HEK293 (cell line): Measurements from ENCODE around the gene ZNF462.

ENCODE experiments used
- CTCF ChIA-PET: fragments of 350-600 bp; formaldehyde crosslinking; extraction: SDS; loops from one replicate; lab custom pipeline; 2021; ENCODE audit warnings: antibody characterized with exemption; lab: Yijun Ruan, JAX
- POLR2A ChIA-PET: fragments of 300-600 bp; formaldehyde crosslinking; extraction: SDS; loops from one replicate; lab custom pipeline; 2020; ENCODE audit warnings: antibody characterized with exemption, inconsistent platforms; lab: Yijun Ruan, JAX
- H3K27ac ChIP-seq: fragments of 200-500 bp; sonication (Bioruptor generic); 2 replicates; pipeline ENCODE4 v1.5.1; 2014; ENCODE audit warnings: low read depth, low read length, control low read depth, inconsistent platforms; ENCODE audit errors: extremely low read depth
- H3K36me3 ChIP-seq, 2 experiments: fragments of 200-500 bp in 1 of 2; sonication (Bioruptor generic) in 1 of 2; 1 replicate in 1 of 2; 2 replicates in 1 of 2; pipeline ENCODE4 v1.5.1; 2014 to 2017; ENCODE audit warnings: inconsistent platforms in 2 of 2, low read length in 2 of 2; ENCODE audit not compliant: control insufficient read depth in 2 of 2, insufficient read depth in 1 of 2
- H3K4me1 ChIP-seq: fragments of 200-500 bp; sonication (Bioruptor generic); 2 replicates; pipeline ENCODE4 v1.5.1; 2014; ENCODE audit warnings: mild to moderate bottlenecking, low read length, inconsistent platforms; ENCODE audit not compliant: control insufficient read depth, insufficient read depth
- H3K4me3 ChIP-seq: 2 replicates; pipeline ENCODE4 v1.5.1; 2011; ENCODE audit warnings: low read depth, mild to moderate bottlenecking, control low read depth, low read length, moderate library complexity
- H3K9me3 ChIP-seq: fragments of 200-500 bp; sonication (Bioruptor generic); 2 replicates; pipeline ENCODE4 v1.5.1; 2014; ENCODE audit warnings: low read depth, low read length, inconsistent platforms; ENCODE audit not compliant: control insufficient read depth, insufficient read depth
- FEZF1 ChIP-seq: fragments of 450-650 bp; formaldehyde crosslinking; IDR thresholded peaks from 2 replicates; pipeline ENCODE4 v1.5.1; 2016; ENCODE audit warnings: missing biosample characterization, missing genetic modification characterization
- GFI1B ChIP-seq: fragments of 450-650 bp; formaldehyde crosslinking; IDR thresholded peaks from 2 replicates; pipeline ENCODE4 v1.5.1; 2016; ENCODE audit warnings: missing biosample characterization, missing genetic modification characterization
- GLIS2 ChIP-seq: fragments of 450-650 bp; formaldehyde crosslinking; IDR thresholded peaks from 2 replicates; pipeline ENCODE4 v1.5.1; 2016; ENCODE audit warnings: missing biosample characterization, missing genetic modification characterization
- HIC1 ChIP-seq: fragments of 450-650 bp; formaldehyde crosslinking; IDR thresholded peaks from 2 replicates; pipeline ENCODE4 v1.5.1; 2016; ENCODE audit warnings: missing biosample characterization, missing genetic modification characterization
- HOXC10 ChIP-seq: sonication (generic); formaldehyde crosslinking; IDR thresholded peaks from 2 replicates; pipeline ENCODE4 v1.8.1; 2023; ENCODE audit warnings: mild to moderate bottlenecking, missing genetic modification reagents
- MYNN ChIP-seq: fragments of 450-650 bp; formaldehyde crosslinking; IDR thresholded peaks from 2 replicates; pipeline ENCODE4 v1.5.1; 2016; ENCODE audit warnings: missing biosample characterization, missing genetic modification characterization, borderline replicate concordance
- PATZ1 ChIP-seq: fragments of 450-650 bp; formaldehyde crosslinking; IDR thresholded peaks from 2 replicates; pipeline ENCODE4 v1.5.1; 2016; ENCODE audit warnings: missing biosample characterization, missing genetic modification characterization
- REPIN1 ChIP-seq: fragments of 450-650 bp; formaldehyde crosslinking; IDR thresholded peaks from 2 replicates; pipeline ENCODE4 v1.5.1; 2017; ENCODE audit warnings: missing biosample characterization, missing genetic modification characterization, low read depth
- TCF7L2 ChIP-seq: IDR thresholded peaks from 2 replicates; pipeline ENCODE4 v1.6.1; 2011; ENCODE audit warnings: low read depth, mild to moderate bottlenecking, inconsistent platforms, low read length, moderate library complexity, borderline replicate concordance
- WT1 ChIP-seq: fragments of 450-650 bp; formaldehyde crosslinking; IDR thresholded peaks from 2 replicates; pipeline ENCODE4 v1.5.1; 2016; ENCODE audit warnings: missing biosample characterization, missing genetic modification characterization
- ZNF16 ChIP-seq: fragments of 450-650 bp; formaldehyde crosslinking; IDR thresholded peaks from 2 replicates; pipeline ENCODE4 v1.5.1; 2016; ENCODE audit warnings: low read depth, missing biosample characterization, missing genetic modification characterization
- ZNF19 ChIP-seq: fragments of 450-650 bp; formaldehyde crosslinking; IDR thresholded peaks from 2 replicates; pipeline ENCODE4; 2016; ENCODE audit warnings: missing biosample characterization, missing genetic modification characterization, low read depth
- ZNF37A ChIP-seq: fragments of 450-650 bp; IDR thresholded peaks from 2 replicates; pipeline ENCODE4 v1.5.1; 2018; ENCODE audit warnings: missing biosample characterization, missing genetic modification characterization
- ZNF513 ChIP-seq: fragments of 450-650 bp; IDR thresholded peaks from 2 replicates; pipeline ENCODE4 v1.5.1; 2018; ENCODE audit warnings: missing biosample characterization, missing genetic modification characterization
- ZNF610 ChIP-seq: fragments of 450-650 bp; formaldehyde crosslinking; IDR thresholded peaks from 2 replicates; pipeline ENCODE4 v1.5.1; 2016; ENCODE audit warnings: missing biosample characterization, missing genetic modification characterization, borderline replicate concordance
- ZNF670 ChIP-seq: fragments of 450-650 bp; formaldehyde crosslinking; IDR thresholded peaks from 2 replicates; pipeline ENCODE4 v1.5.1; 2016; ENCODE audit warnings: missing biosample characterization, missing genetic modification characterization, low read depth
- ZNF76 ChIP-seq: fragments of 450-650 bp; formaldehyde crosslinking; IDR thresholded peaks from 2 replicates; pipeline ENCODE4; 2016; ENCODE audit warnings: low read depth, missing biosample characterization, missing genetic modification characterization, borderline replicate concordance
- ZNF785 ChIP-seq: fragments of 450-650 bp; formaldehyde crosslinking; IDR thresholded peaks from 2 replicates; pipeline ENCODE4 v1.5.1; 2016; ENCODE audit warnings: missing biosample characterization, missing genetic modification characterization
- ZXDB ChIP-seq: fragments of 450-650 bp; formaldehyde crosslinking; IDR thresholded peaks from 2 replicates; pipeline ENCODE4 v1.5.1; 2016; ENCODE audit warnings: missing biosample characterization, missing genetic modification characterization

The ZNF462 gene

GRCh38 chr9:106945727-106946660 lies 83.0 kb downstream of the ZNF462 start:
- Histone ChIP-seq H3K36me3 (peaks cover 0 to 7% of the 10 kb centered on the region in 2 experiments; a peak in 1 of 3 replicates), H3K4me3 (no peak overlapping the region), H3K4me1 (no peaks in the 10 kb centered on the region)
- TF ChIP-seq ZNF610 (tag by site-specific recombination) (no peak), GFI1B (tag by site-specific recombination) (no peak), REPIN1 (tag by site-specific recombination) (no peak), MYNN (tag by site-specific recombination) (no peak)
- TF ChIP-seq, all 188 proteins: peak for 0
- Histone ChIP-seq H3K9me3 (no peaks in the 10 kb centered on the region), H3K27ac (no peak overlapping the region)
- POLR2A ChIA-PET = no interaction called here
- CTCF ChIA-PET = interaction anchor here (0.6 kb wide), 2 partner anchors 191 to 348 kb away, joined by 3 to 6 read pairs; no protein-coding TSS in a partner anchor

- ChIA-PET CTCF (no interaction called here), POLR2A (no interaction called here)
- TF ChIP-seq GLIS2 (no peak), FEZF1 (tag by site-specific recombination) (no peak), PATZ1 (tag by site-specific recombination) (no peak), ZNF785 (tag by site-specific recombination) (no peak), ZNF76 (no peak), HOXC10 (CRISPR knock-in tag) (no peak), ZNF19 (tag by site-specific recombination) (no peak), ZXDB (tag by site-specific recombination) (no peak), ZNF37A (tag by site-specific recombination) (no peak), TCF7L2 (no peak), ZNF16 (no peak), WT1 (tag by site-specific recombination) (no peak), ZNF670 (tag by site-specific recombination) (no peak), ZNF513 (tag by site-specific recombination) (no peak), HIC1 (no peak)
- H3K27ac ChIP-seq = no peak overlapping the region
- no peak overlapping the region for H3K4me3 ChIP-seq
- H3K36me3 ChIP-seq = peaks cover 0 to 6% of the 10 kb centered on the region in 2 experiments; a peak in 1 of 3 replicates
- H3K9me3 ChIP-seq = no peaks in the 10 kb centered on the region
- no peaks in the 10 kb centered on the region for H3K4me1 ChIP-seq
Measured at GRCh38 chr9:106947106-106947900, 84.3 kb downstream of the ZNF462 start.
